HG03342 (cell line): Measurements from ENCODE around the gene CRYBB3.
"Not testable (repeated sequence)": the region's sequence is repeated elsewhere in the genome, so short reads cannot be mapped to it uniquely, and the experiment has no call there.

Source experiments
- ATAC-seq: cut with Tn5 transposase; IDR thresholded peaks from one replicate; pipeline ENCODE4 v1.9.1; 2021; ENCODE audit warnings: mild to moderate bottlenecking, moderate library complexity; ENCODE audit not compliant: unreplicated experiment

Gene CRYBB3

GRCh38 chr22:25204547-25204946 lies 4.9 kb downstream of the CRYBB3 start:
- ATAC-seq = not testable (repeated sequence)

GRCh38 chr22:25205847-25206246 lies 6.2 kb downstream of the CRYBB3 start:
- ATAC-seq = no peak

GRCh38 chr22:25206998-25207397 lies 7.3 kb downstream of the CRYBB3 start:
- no peak for ATAC-seq

- ATAC-seq = no peak
These were observed 8.0 kb downstream of the CRYBB3 start for GRCh38 chr22:25207553-25208157.

GRCh38 chr22:25208328-25208727 lies 8.7 kb downstream of the CRYBB3 start:
- ATAC-seq = no peak

- no peak for ATAC-seq
These were observed 9.3 kb downstream of the CRYBB3 start for GRCh38 chr22:25208743-25209505.

GRCh38 chr22:25210793-25211192 lies 11.1 kb downstream of the CRYBB3 start:
- ATAC-seq = no peak

- ATAC-seq = no peak
These were observed 12.7 kb downstream of the CRYBB3 start for GRCh38 chr22:25212337-25212736.

GRCh38 chr22:25213221-25213620 lies 13.6 kb downstream of the CRYBB3 start:
- no peak for ATAC-seq

- no peak for ATAC-seq
These were observed 16.6 kb downstream of the CRYBB3 start for GRCh38 chr22:25216230-25216629.

GRCh38 chr22:25219211-25219689 lies 19.6 kb downstream of the CRYBB3 start, which contains the start of gene CRYBB2:
TSS of gene CRYBB2 (plus strand) at chr22:25219639. CDS start at chr22:25221430, 1,791 bp downstream.
- no peak for ATAC-seq

GRCh38 chr22:25219948-25220442 lies 20.3 kb downstream of the CRYBB3 start:
- no peak for ATAC-seq

- no peak for ATAC-seq
These were observed 22.1 kb downstream of the CRYBB3 start for GRCh38 chr22:25221790-25222189.

GRCh38 chr22:25223269-25223850 lies 23.7 kb downstream of the CRYBB3 start:
- ATAC-seq = no peak

GRCh38 chr22:25228822-25229221 lies 29.2 kb downstream of the CRYBB3 start:
- ATAC-seq = no peak

GRCh38 chr22:25230760-25231159 lies 31.1 kb downstream of the CRYBB3 start:
- not testable (repeated sequence) for ATAC-seq

- ATAC-seq = no peak
These were observed 32.6 kb downstream of the CRYBB3 start for GRCh38 chr22:25232301-25232700.

- not testable (repeated sequence) for ATAC-seq
These were observed 34.0 kb downstream of the CRYBB3 start for GRCh38 chr22:25233706-25234105.

- ATAC-seq = peak; percentile 62
These were observed 36.1 kb downstream of the CRYBB3 start for GRCh38 chr22:25235547-25236290.

GRCh38 chr22:25236417-25236816 lies 36.8 kb downstream of the CRYBB3 start:
- no peak for ATAC-seq

- no peak for ATAC-seq
These were observed 37.8 kb downstream of the CRYBB3 start for GRCh38 chr22:25237503-25237902.
